ENCODE measurements around the gene LVRN.

DNA sequence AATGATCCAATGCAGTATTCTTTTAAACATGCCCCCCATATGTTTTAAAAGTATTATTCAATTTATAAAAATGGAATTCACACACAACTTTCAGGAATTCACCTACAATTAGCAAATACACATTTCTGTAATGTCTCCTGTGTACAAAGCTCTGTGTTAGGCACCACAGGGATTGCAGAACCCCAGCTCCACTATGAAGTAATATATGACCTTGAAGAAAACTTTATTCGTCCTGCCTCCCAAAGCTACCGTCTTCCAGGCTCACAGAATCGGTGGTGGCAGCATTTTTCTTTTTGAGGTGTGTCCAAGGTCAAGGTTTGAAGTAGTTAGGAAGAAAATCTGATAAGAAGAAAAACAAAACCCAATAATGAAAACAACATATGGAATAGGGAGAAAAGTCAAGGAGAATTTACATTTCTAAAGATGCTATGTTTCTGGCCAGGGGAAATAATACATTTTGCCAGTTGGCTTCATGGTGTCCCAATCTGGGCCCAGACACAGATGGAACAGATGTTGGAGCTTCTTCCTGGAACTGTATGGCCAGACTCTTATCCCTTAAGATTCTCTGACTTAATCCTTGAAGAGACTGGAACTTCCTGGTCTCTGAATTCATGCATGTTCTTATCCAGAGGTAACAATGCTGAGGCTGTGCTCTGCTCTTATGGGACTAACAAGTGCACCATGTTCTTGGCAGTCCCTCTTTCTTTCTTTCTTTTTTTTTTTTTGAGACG, 22.0 kb upstream of the LVRN start:
- TF ChIP-seq POLR2A (IDR thresholded peaks at IDR 0.05; ENCODE audit: low read length): no peak
- no peak for TF ChIP-seq GATA1 (IDR thresholded peaks at IDR 0.05; ENCODE audit: low read depth, low read length)
